ENCODE measurements around the gene SHC1. TPM values are rescaled to one million over a fixed set of nuclear protein-coding genes. Genes with fewer than 3 reads are reported as not detected.
A peak's percentile ranks its signal among the peaks of the same experiment; 100 is the strongest.

Gene SHC1
- total and polyA plus RNA-seq, 7 donors: 33.2 to 87.2 (median 67.3) TPM

DNA sequence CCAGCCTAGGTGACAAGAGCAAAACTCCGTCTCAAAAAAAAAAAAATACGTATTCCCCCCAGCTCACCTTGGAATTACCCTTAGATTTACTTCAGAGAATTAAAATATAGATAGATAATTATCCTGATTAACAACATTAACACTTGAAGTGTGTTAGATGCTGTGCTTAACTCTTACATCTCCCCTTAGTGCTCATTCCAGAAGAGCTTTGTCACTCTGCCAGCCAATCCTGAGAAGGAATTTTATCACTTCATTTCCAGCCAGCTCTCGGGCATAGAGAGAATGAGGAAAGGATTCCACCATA lies 1.6 kb upstream of the SHC1 start:
- Histone ChIP-seq H3K4me3 (peak overlapping the region; percentile 84), H3K4me1 (peaks cover 54% of the 10 kb centered on the region), H3K27ac (peak overlapping the region; percentile 99), H3K9me3 (no peaks in the 10 kb centered on the region), H3K36me3 (ENCODE audit: insufficient read depth in 1 of 2, low read depth in 1 of 2) (peaks cover 0 to 21% of the 10 kb centered on the region in 2 donors), H3K27me3 (ENCODE audit: insufficient read depth in 3 of 3, low read length in 2 of 3) (no peaks in the 10 kb centered on the region)
- ATAC-seq (no peak), DNase-seq (no peak)
- TF ChIP-seq, protein P1, sequence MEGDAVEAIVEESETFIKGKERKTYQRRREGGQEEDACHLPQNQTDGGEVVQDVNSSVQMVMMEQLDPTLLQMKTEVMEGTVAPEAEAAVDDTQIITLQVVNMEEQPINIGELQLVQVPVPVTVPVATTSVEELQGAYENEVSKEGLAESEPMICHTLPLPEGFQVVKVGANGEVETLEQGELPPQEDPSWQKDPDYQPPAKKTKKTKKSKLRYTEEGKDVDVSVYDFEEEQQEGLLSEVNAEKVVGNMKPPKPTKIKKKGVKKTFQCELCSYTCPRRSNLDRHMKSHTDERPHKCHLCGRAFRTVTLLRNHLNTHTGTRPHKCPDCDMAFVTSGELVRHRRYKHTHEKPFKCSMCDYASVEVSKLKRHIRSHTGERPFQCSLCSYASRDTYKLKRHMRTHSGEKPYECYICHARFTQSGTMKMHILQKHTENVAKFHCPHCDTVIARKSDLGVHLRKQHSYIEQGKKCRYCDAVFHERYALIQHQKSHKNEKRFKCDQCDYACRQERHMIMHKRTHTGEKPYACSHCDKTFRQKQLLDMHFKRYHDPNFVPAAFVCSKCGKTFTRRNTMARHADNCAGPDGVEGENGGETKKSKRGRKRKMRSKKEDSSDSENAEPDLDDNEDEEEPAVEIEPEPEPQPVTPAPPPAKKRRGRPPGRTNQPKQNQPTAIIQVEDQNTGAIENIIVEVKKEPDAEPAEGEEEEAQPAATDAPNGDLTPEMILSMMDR (IDR thresholded peaks at IDR 0.05): no peak
- intact Hi-C loops (cut with DNase I): loop anchor here (5.0 kb wide), 2 partner anchors 40 to 110 kb away; no protein-coding TSS in a partner anchor
- 49 to 60% (median 58%) methylated on average over 3 of the region's 3 CpGs for WGBS, 3 donors

DNA sequence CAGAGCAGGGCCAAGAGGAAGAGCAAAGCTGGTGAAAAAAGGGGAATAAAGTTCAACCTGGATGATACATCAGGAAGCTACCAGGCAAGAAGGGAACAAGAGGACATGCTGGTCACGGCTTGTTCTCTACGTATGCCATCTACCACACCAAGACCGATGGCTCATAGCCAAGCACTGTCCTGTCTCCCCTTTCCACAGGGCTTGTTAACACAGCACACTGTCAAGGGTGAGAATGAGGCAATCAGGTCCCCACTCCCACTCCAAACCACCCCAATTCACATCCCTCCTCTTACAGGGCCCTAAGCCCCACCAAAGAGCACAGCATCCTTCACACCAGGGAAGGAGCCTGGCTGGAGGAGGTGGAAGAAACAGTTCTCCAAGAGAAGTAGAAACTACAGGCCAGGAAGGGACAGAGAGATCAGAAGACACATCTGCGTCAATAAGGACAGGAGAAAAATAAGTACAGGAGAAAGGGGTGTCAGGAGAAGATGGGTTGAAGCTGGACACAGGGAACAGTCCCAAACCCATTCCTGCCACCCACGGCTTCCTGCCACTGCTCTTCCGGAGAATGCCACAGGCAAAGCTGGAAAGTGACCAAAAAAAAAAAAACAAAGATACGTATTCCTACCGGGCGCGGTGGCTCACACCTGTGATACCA lies 923 bp upstream of the SHC1 start:
- DNase-seq: peak in 1 of 2 donors; percentile 74
- Histone ChIP-seq H3K27me3 (ENCODE audit: insufficient read depth in 3 of 3, low read length in 2 of 3) (no peaks in the 10 kb centered on the region), H3K4me1 (peaks cover 60% of the 10 kb centered on the region), H3K27ac (peak overlapping the region; percentile 99), H3K36me3 (ENCODE audit: insufficient read depth in 1 of 2, low read depth in 1 of 2) (peaks cover 0 to 28% of the 10 kb centered on the region in 2 donors), H3K4me3 (peak overlapping the region; percentile 84), H3K9me3 (no peaks in the 10 kb centered on the region)
- peak in 2 of 4 donors; percentile 10 to 21 for ATAC-seq
- WGBS, 3 donors: 30 to 34% (median 31%) methylated on average over 10 of the region's 10 CpGs
- TF ChIP-seq, protein P1 (IDR thresholded peaks at IDR 0.05): no peak
- intact Hi-C loops (cut with DNase I): loop anchor here (5.0 kb wide), 2 partner anchors 41 to 111 kb away; no protein-coding TSS in a partner anchor

DNA sequence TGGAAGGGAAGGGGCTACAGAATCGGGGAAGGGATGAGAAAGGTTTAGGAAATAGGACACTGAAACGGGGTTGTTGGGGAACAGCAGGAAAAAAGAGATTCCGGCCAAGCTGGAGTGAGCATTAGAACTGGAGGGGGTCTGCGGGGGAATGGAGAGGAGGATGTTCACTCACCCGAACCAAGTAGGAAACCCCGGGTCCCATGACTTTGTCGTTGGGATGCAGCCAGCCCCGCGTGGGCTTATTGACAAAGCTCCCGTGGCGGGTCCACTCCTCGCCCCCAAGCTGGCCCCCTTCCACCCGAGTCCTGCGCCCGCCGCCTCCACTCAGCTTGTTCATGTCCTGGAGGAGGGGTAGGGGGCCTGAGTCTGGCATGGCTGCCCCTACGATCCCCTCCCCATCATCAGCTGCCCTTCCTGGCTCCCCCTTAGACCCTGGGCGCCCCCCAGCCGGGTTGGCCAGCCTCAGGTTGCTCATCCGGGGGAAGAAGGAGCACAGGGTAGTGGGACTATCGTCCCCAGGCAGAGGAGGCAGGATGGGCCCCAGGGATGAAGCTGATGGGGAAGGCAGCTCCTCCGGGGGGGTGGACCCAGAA lies 591 bp downstream of the SHC1 start:
- peak overlapping the region; percentile 84 for H3K4me3 ChIP-seq
- H3K9me3 ChIP-seq: no peaks in the 10 kb centered on the region
- peaks cover 0 to 43% of the 10 kb centered on the region in 2 donors for H3K36me3 ChIP-seq (ENCODE audit: insufficient read depth in 1 of 2, low read depth in 1 of 2)
- no peaks in the 10 kb centered on the region for H3K27me3 ChIP-seq (ENCODE audit: insufficient read depth in 3 of 3, low read length in 2 of 3)
- intact Hi-C loops (cut with DNase I): loop anchor here (5.0 kb wide), 2 partner anchors 42 to 112 kb away; no protein-coding TSS in a partner anchor
- ATAC-seq (no peak), DNase-seq (peak in 1 of 2 donors; percentile 46)
- TF ChIP-seq, protein P1 (IDR thresholded peaks at IDR 0.05): no peak
- peaks cover 50% of the 10 kb centered on the region for H3K4me1 ChIP-seq
- 27 to 34% (median 32%) methylated on average over 16 to 22 of the region's 22 CpGs for WGBS, 3 donors
- peak overlapping the region; percentile 99 for H3K27ac ChIP-seq

DNA sequence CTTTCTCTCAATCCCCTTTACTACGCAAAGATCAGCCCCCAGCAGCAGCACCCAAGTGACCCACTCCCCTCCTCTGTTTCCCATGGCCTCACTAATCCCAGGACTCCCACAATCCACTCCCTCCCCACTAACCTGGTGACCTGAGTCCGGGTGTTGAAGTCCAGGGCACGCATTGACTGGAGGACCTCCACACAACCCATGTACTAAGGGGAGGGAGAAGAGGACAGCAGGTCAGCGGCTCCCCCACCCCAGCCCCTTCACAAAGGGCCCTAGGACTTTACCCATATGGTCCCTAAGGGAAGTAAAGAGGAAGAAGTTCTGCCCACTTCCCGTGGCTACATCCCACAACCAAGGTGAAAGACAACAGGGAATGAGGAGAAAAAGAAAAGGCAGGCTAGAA lies 1.3 kb downstream of the SHC1 start:
- 52 to 61% (median 57%) methylated on average over 5 of the region's 5 CpGs for WGBS, 3 donors
- no peak for DNase-seq
- intact Hi-C loops (cut with DNase I): no loop called here
- peaks cover 0 to 50% of the 10 kb centered on the region in 2 donors for H3K36me3 ChIP-seq (ENCODE audit: insufficient read depth in 1 of 2, low read depth in 1 of 2)
- no peaks in the 10 kb centered on the region for H3K27me3 ChIP-seq (ENCODE audit: insufficient read depth in 3 of 3, low read length in 2 of 3)
- no peak for ATAC-seq
- peaks cover 50% of the 10 kb centered on the region for H3K4me1 ChIP-seq
- peak overlapping the region; percentile 99 for H3K27ac ChIP-seq
- TF ChIP-seq, protein P1 (IDR thresholded peaks at IDR 0.05): no peak
- H3K4me3 ChIP-seq: peak overlapping the region; percentile 84
- H3K9me3 ChIP-seq: no peaks in the 10 kb centered on the region

Measured in psoas muscle (tissue), 8 donors.